ENCODE measurements around the gene PTPN3.

Gene PTPN3

DNA sequence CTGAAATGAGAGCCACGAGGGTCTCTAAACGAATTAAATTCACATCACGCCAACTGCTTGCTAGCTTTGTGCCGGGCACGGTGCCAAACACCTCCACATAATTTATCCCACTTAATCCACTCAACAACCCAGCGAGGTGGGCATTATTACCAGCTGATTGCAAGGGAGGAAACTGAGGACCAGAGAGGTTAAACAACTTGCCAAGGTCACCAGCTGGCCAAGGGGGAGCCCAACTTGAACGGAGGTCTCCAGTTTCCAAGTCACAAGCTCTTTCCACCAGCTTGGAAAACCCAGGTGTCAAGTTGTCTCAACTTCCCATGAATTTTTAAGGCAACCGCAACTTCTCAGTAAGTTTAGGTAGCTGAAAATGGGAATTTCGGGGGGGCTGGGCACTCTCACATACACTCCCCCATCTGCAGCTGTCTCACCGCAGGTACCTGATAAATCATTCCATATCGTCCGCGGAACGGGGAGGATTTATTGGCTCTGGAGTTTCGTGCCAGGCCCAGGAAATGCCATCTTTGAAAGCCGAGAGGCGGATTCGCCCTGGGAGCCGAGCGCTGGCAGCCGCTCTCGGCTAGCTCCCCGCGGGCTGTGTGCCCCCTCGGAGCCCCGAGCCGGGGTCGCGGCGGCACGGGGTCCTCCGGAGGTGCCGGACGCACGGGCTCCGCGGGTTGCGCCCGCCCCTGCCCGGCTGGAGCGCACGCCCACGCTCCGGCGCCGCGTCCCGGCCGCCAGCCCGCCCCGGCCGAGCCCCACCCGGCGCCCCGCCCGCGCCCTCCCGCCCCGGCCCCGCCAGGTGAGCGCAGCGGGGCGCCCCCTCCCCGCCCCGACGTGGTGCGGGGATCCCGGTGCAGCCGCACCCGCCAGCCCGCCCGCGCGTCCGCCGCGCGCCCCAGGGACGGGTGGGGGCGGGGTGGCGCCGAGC is 617 bp downstream of the PTPN3 start:
- Histone ChIP-seq H3K27ac (no peak overlapping the region), H3K36me3 (ENCODE audit: insufficient read depth, low read length) (no peaks in the 10 kb centered on the region), H3K4me3 (peak overlapping the region; percentile 82), H3K9me3 (ENCODE audit: low read depth, low read length) (no peaks in the 10 kb centered on the region), H3K9ac (ENCODE audit: insufficient read length) (peak overlapping the region; percentile 33)
- DNase-seq (ENCODE audit: low read depth, low spot score) = no peak
- TF ChIP-seq POLR2AphosphoS5 (IDR thresholded peaks at IDR 0.05; ENCODE audit: borderline replicate concordance, low read depth, low read length) = no peak
- TF ChIP-seq FOXP2 (optimal IDR thresholded peaks at IDR 0.05; ENCODE audit: control extremely low read depth, extremely low read length, insufficient read depth) = no peak
- TF ChIP-seq EZH2 (IDR thresholded peaks at IDR 0.05) = no peak

- H3K27ac ChIP-seq = no peak overlapping the region
- H3K9ac ChIP-seq (ENCODE audit: insufficient read length) = no peak overlapping the region
- H3K4me3 ChIP-seq = peak overlapping the region; percentile 82
- no peak for TF ChIP-seq POLR2AphosphoS5 (IDR thresholded peaks at IDR 0.05; ENCODE audit: borderline replicate concordance, low read depth, low read length)
- TF ChIP-seq EZH2 (IDR thresholded peaks at IDR 0.05) = no peak
- TF ChIP-seq FOXP2 (optimal IDR thresholded peaks at IDR 0.05; ENCODE audit: control extremely low read depth, extremely low read length, insufficient read depth) = no peak
- no peak for DNase-seq (ENCODE audit: low read depth, low spot score)
- no peaks in the 10 kb centered on the region for H3K9me3 ChIP-seq (ENCODE audit: low read depth, low read length)
- no peaks in the 10 kb centered on the region for H3K36me3 ChIP-seq (ENCODE audit: insufficient read depth, low read length)
Observed at GRCh38 chr9:109496841-109497225, 1.3 kb downstream of the PTPN3 start.

DNA sequence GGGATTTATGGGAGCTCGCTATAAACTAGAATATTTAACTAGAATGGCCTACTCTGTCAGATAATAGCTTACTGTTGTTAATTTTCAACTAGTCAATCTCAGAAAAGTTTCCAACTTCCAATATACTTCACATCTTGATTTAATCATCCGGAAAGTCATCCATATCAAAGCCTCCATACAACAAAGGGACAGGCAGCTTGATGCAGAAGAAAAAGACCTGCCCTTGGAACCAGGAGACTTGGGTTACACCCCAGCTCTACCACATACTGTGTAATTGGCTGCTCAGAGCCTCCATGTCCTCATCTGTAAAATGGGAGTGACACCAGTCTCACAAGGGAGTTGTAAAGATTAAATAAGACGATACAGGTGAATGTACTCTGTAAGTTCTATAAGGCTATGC is 1.9 kb downstream of the PTPN3 start:
- Histone ChIP-seq H3K36me3 (ENCODE audit: insufficient read depth, low read length) (no peaks in the 10 kb centered on the region), H3K9me3 (ENCODE audit: low read depth, low read length) (no peaks in the 10 kb centered on the region), H3K9ac (ENCODE audit: insufficient read length) (no peak overlapping the region), H3K27ac (no peak overlapping the region), H3K4me3 (no peak overlapping the region)
- no peak for TF ChIP-seq POLR2AphosphoS5 (IDR thresholded peaks at IDR 0.05; ENCODE audit: borderline replicate concordance, low read depth, low read length)
- TF ChIP-seq EZH2 (IDR thresholded peaks at IDR 0.05) = no peak
- TF ChIP-seq FOXP2 (optimal IDR thresholded peaks at IDR 0.05; ENCODE audit: control extremely low read depth, extremely low read length, insufficient read depth) = no peak
- DNase-seq (ENCODE audit: low read depth, low spot score) = no peak

DNA sequence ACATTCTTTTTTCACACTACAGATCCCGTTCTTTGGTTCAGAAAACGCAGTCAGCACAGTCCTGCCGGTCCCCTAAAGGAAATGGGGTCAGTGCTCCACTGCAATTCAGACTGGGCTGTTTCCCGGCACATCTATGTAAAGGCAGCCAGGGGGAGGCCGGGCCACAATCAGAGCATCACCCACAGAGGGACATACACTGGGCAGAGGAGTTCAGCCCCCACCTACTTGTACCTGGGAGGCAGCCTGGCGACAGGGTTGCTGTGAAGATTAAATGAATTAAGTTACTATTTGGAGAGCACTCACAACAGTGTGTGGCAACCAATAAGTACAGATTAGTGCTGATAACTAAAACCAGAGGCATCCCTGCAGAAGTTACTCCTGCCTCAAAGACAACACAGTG is 4.5 kb downstream of the PTPN3 start:
- no peaks in the 10 kb centered on the region for H3K9me3 ChIP-seq (ENCODE audit: low read depth, low read length)
- H3K9ac ChIP-seq (ENCODE audit: insufficient read length) = no peak overlapping the region
- DNase-seq (ENCODE audit: low read depth, low spot score) = no peak
- no peak overlapping the region for H3K4me3 ChIP-seq
- TF ChIP-seq POLR2AphosphoS5 (IDR thresholded peaks at IDR 0.05; ENCODE audit: borderline replicate concordance, low read depth, low read length) = no peak
- no peak for TF ChIP-seq EZH2 (IDR thresholded peaks at IDR 0.05)
- TF ChIP-seq FOXP2 (optimal IDR thresholded peaks at IDR 0.05; ENCODE audit: control extremely low read depth, extremely low read length, insufficient read depth) = no peak
- H3K36me3 ChIP-seq (ENCODE audit: insufficient read depth, low read length) = no peaks in the 10 kb centered on the region
- no peak overlapping the region for H3K27ac ChIP-seq

GRCh38 chr9:109491590-109491989 is 6.5 kb downstream of the PTPN3 start:
- no peak overlapping the region for H3K9ac ChIP-seq (ENCODE audit: insufficient read length)
- no peak overlapping the region for H3K27ac ChIP-seq
- H3K36me3 ChIP-seq (ENCODE audit: insufficient read depth, low read length) = no peaks in the 10 kb centered on the region
- TF ChIP-seq FOXP2 (optimal IDR thresholded peaks at IDR 0.05; ENCODE audit: control extremely low read depth, extremely low read length, insufficient read depth) (no peak), EZH2 (IDR thresholded peaks at IDR 0.05) (no peak), POLR2AphosphoS5 (IDR thresholded peaks at IDR 0.05; ENCODE audit: borderline replicate concordance, low read depth, low read length) (no peak)
- H3K4me3 ChIP-seq = no peak overlapping the region
- no peaks in the 10 kb centered on the region for H3K9me3 ChIP-seq (ENCODE audit: low read depth, low read length)
- no peak for DNase-seq (ENCODE audit: low read depth, low spot score)

DNA sequence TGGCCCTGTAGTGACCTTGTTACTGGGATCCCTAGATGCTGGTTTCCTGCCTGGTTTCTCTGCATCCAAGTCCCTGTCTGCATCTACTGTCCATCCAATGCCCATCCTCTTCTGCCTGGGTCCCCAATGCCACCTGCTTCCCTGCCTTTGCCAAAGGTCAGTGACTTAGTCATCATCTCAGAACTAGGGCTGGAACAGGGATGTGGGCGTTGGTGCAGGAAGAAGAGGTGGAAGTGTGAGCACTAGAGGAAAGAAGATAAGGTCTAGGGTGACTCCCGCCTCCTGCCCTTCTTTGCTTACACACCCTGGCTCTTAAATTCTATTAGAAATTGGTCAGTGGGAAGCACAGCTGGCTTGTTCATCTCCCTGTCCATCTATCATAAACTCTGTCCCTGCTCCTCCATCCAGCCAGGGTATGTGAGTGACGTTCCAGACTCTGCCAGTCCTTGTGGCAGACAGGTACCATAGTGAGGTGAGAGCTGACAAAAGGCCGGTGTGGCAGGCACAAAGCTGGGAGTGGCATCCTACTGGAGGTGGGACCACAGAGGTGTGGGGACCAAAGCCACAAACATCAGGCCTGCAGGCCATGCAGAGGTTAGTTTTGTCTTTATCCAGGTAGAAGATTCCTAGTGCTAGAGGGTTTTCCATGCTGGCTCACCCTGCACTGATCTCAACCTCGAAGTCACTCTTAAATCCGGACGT is 9.2 kb downstream of the PTPN3 start:
- no peak overlapping the region for H3K4me3 ChIP-seq
- no peak overlapping the region for H3K9ac ChIP-seq (ENCODE audit: insufficient read length)
- no peak for DNase-seq (ENCODE audit: low read depth, low spot score)
- H3K36me3 ChIP-seq (ENCODE audit: insufficient read depth, low read length) = no peaks in the 10 kb centered on the region
- TF ChIP-seq POLR2AphosphoS5 (IDR thresholded peaks at IDR 0.05; ENCODE audit: borderline replicate concordance, low read depth, low read length) (no peak), EZH2 (IDR thresholded peaks at IDR 0.05) (no peak), FOXP2 (optimal IDR thresholded peaks at IDR 0.05; ENCODE audit: control extremely low read depth, extremely low read length, insufficient read depth) (no peak)
- no peaks in the 10 kb centered on the region for H3K9me3 ChIP-seq (ENCODE audit: low read depth, low read length)
- no peak overlapping the region for H3K27ac ChIP-seq

DNA sequence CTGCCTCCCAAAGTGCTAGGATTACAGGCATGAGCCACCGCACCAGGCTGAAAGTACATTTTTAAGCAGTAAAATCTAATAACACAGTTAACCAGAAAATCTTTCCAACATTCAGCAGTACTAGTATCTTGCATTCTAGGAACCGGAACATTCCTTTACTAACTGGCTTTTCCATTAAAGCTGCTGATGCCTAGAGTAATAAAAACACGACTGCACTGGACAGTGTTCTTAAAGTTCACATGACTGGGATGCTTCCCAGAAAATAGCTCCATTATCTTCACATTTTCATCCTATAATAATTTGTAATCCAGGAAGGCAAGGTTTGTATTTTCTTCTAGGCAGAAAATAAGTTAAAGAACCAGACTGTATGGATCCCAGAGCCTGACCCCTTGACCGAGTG is 9.8 kb downstream of the PTPN3 start:
- DNase-seq (ENCODE audit: low read depth, low spot score) = no peak
- H3K36me3 ChIP-seq (ENCODE audit: insufficient read depth, low read length) = no peaks in the 10 kb centered on the region

DNA sequence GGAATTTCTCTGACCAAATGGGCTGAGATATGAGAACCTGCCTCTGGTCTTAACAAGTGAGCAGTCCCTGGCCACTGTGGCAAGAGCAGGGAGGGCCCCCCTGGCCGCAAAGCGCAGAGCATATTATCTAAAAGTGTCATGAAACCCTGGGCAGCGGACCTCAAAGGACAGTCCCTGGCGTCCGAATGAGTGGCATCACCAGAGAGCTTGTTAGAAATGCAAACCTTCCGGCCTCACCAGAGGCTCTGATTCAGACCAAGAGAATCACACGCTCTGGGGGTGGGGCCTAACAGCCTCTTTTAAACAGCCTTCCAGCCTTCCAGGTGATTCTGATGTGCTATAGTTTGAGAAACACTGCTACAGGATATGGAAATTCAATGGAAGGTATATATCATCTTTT is 10.9 kb downstream of the PTPN3 start:
- Histone ChIP-seq H3K4me3 (no peak overlapping the region), H3K9ac (ENCODE audit: insufficient read length) (no peak overlapping the region), H3K36me3 (ENCODE audit: insufficient read depth, low read length) (no peaks in the 10 kb centered on the region), H3K27ac (no peak overlapping the region), H3K9me3 (ENCODE audit: low read depth, low read length) (no peaks in the 10 kb centered on the region)
- no peak for DNase-seq (ENCODE audit: low read depth, low spot score)
- TF ChIP-seq FOXP2 (optimal IDR thresholded peaks at IDR 0.05; ENCODE audit: control extremely low read depth, extremely low read length, insufficient read depth) (no peak), EZH2 (IDR thresholded peaks at IDR 0.05) (no peak), POLR2AphosphoS5 (IDR thresholded peaks at IDR 0.05; ENCODE audit: borderline replicate concordance, low read depth, low read length) (no peak)

More for the DNA sequence above, 9.8 kb downstream of the PTPN3 start:
- Histone ChIP-seq H3K27ac (no peak overlapping the region), H3K9ac (ENCODE audit: insufficient read length) (no peak overlapping the region), H3K9me3 (ENCODE audit: low read depth, low read length) (no peaks in the 10 kb centered on the region), H3K4me3 (no peak overlapping the region)
- TF ChIP-seq POLR2AphosphoS5 (IDR thresholded peaks at IDR 0.05; ENCODE audit: borderline replicate concordance, low read depth, low read length) = no peak
- TF ChIP-seq FOXP2 (optimal IDR thresholded peaks at IDR 0.05; ENCODE audit: control extremely low read depth, extremely low read length, insufficient read depth) = no peak
- TF ChIP-seq EZH2 (IDR thresholded peaks at IDR 0.05) = no peak

Data from SK-N-MC (cell line).